PFSK-1 (cell line): ENCODE measurements around the gene ATP7A.

ENCODE experiments used
- FOXP2 ChIP-seq: optimal IDR thresholded peaks from 2 replicates; pipeline ENCODE3; 2011; ENCODE audit warnings: borderline replicate concordance, control low read depth, inconsistent platforms; ENCODE audit not compliant: insufficient read depth; ENCODE audit errors: extremely low read length, extremely low read depth
- POLR2AphosphoS5 ChIP-seq: IDR thresholded peaks from 2 replicates; pipeline ENCODE4 v1.6.1; 2012; ENCODE audit warnings: low read depth, mild to moderate bottlenecking, control low read depth, low read length, moderate library complexity
- SIN3A ChIP-seq: IDR thresholded peaks from 2 replicates; pipeline ENCODE4 v1.6.1; 2012; ENCODE audit warnings: mild to moderate bottlenecking, low read length, moderate library complexity, borderline replicate concordance; ENCODE audit not compliant: insufficient read depth
- TAF1 ChIP-seq: IDR thresholded peaks from 2 replicates; pipeline ENCODE4 v1.6.1; 2012; ENCODE audit warnings: low read length, control low read depth, borderline replicate concordance; ENCODE audit not compliant: insufficient read depth
- TF ChIP-seq, protein P1 (sequence below), 2 experiments: IDR thresholded peaks; 2 replicates each; pipeline versions ENCODE4 v1.6.1 to v1.8.0; 2011 to 2012; ENCODE audit warnings: low read depth in 2 of 2, low read length in 2 of 2, control low read depth in 1 of 2, inconsistent platforms in 1 of 2, mild to moderate bottlenecking in 1 of 2, moderate library complexity in 1 of 2; ENCODE audit not compliant: insufficient read depth in 1 of 2

- no peak for TF ChIP-seq TAF1
- TF ChIP-seq POLR2AphosphoS5 = no peak
- TF ChIP-seq, protein P1, sequence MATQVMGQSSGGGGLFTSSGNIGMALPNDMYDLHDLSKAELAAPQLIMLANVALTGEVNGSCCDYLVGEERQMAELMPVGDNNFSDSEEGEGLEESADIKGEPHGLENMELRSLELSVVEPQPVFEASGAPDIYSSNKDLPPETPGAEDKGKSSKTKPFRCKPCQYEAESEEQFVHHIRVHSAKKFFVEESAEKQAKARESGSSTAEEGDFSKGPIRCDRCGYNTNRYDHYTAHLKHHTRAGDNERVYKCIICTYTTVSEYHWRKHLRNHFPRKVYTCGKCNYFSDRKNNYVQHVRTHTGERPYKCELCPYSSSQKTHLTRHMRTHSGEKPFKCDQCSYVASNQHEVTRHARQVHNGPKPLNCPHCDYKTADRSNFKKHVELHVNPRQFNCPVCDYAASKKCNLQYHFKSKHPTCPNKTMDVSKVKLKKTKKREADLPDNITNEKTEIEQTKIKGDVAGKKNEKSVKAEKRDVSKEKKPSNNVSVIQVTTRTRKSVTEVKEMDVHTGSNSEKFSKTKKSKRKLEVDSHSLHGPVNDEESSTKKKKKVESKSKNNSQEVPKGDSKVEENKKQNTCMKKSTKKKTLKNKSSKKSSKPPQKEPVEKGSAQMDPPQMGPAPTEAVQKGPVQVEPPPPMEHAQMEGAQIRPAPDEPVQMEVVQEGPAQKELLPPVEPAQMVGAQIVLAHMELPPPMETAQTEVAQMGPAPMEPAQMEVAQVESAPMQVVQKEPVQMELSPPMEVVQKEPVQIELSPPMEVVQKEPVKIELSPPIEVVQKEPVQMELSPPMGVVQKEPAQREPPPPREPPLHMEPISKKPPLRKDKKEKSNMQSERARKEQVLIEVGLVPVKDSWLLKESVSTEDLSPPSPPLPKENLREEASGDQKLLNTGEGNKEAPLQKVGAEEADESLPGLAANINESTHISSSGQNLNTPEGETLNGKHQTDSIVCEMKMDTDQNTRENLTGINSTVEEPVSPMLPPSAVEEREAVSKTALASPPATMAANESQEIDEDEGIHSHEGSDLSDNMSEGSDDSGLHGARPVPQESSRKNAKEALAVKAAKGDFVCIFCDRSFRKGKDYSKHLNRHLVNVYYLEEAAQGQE (IDR thresholded peaks at IDR 0.05; ENCODE audit: insufficient read depth in 1 of 2, low read depth in 2 of 2, low read length in 2 of 2) = no peak
- no peak for TF ChIP-seq SIN3A
- TF ChIP-seq FOXP2 = no peak
Observed at GRCh38 chrX:77925764-77926163, 15.3 kb downstream of the ATP7A start.
